Gastroesophageal sphincter (tissue), 3 donors: Measurements from ENCODE around the gene CYP3A7.

Experiments used
- EP300 ChIP-seq: sonication (generic); formaldehyde crosslinking; IDR thresholded peaks from one replicate; pipeline ENCODE4 v1.6.1; 2017; ENCODE audit warnings: antibody characterized with exemption, mild to moderate bottlenecking
- POLR2A ChIP-seq, 2 donors: fragments of 450-650 bp; IDR thresholded peaks; one replicate each; pipeline ENCODE4 v1.6.1; 2017; ENCODE audit warnings: antibody characterized with exemption in 2 of 2, mild to moderate bottlenecking in 2 of 2, moderate library complexity in 1 of 2
- TF ChIP-seq, protein P1 (sequence below), 4 experiments: fragments of 200-600 bp in 2 of 4; fragments of 450-650 bp in 2 of 4; sonication (generic) in 1 of 4; IDR thresholded peaks; one replicate each; pipeline ENCODE4 v1.5.1; 2017 to 2019; ENCODE audit warnings: antibody characterized with exemption in 4 of 4, mild to moderate bottlenecking in 2 of 4, moderate library complexity in 2 of 4

DNA sequence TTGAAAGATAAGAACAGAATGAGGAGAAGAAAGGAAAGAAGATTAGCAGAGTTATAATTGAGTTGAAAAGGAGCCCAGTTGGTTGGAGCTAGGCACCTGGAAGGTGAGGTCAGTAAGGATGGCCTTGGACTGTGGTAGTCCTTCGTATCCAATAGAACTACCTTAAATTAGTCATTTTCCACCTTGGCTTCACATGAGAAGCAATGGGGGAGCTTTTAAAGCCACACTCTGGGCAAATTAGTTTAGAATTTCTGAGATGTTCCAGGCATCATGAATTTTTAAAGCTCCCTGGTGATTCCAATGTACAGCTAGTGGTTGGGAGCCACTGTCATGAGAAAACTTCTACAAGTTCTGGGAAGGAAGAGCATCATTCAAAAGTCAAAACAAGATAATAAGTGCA lies 27.9 kb downstream of the CYP3A7 start:
- TF ChIP-seq POLR2A (IDR thresholded peaks at IDR 0.05) (no peak), EP300 (no peak)
- TF ChIP-seq, protein P1, sequence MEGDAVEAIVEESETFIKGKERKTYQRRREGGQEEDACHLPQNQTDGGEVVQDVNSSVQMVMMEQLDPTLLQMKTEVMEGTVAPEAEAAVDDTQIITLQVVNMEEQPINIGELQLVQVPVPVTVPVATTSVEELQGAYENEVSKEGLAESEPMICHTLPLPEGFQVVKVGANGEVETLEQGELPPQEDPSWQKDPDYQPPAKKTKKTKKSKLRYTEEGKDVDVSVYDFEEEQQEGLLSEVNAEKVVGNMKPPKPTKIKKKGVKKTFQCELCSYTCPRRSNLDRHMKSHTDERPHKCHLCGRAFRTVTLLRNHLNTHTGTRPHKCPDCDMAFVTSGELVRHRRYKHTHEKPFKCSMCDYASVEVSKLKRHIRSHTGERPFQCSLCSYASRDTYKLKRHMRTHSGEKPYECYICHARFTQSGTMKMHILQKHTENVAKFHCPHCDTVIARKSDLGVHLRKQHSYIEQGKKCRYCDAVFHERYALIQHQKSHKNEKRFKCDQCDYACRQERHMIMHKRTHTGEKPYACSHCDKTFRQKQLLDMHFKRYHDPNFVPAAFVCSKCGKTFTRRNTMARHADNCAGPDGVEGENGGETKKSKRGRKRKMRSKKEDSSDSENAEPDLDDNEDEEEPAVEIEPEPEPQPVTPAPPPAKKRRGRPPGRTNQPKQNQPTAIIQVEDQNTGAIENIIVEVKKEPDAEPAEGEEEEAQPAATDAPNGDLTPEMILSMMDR (IDR thresholded peaks at IDR 0.05), result no peak
